SK-N-SH treated with all-trans-retinoic acid at 6 μM for 48 hours (cell line): ENCODE results near the gene PKP4.

ENCODE experiments used
- ATAC-seq: fragments of 200-7000 bp; cut with Tn5 transposase; 3 replicates; pipeline ENCODE4 v1.9.1; 2020; ENCODE audit warnings: mild to moderate bottlenecking, moderate library complexity
- BACH2 ChIP-seq: fragments of 250-450 bp; sonication (Bioruptor Pico); IDR thresholded peaks from 2 replicates; pipeline ENCODE4 v1.9.0; 2021; ENCODE audit warnings: mild to moderate bottlenecking, borderline replicate concordance
- CREB5 ChIP-seq: fragments of 250-450 bp; sonication (Bioruptor Pico); IDR thresholded peaks from 2 replicates; pipeline ENCODE4 v1.5.1; 2020; ENCODE audit warnings: low read depth, mild to moderate bottlenecking, moderate library complexity
- CSDC2 ChIP-seq: fragments of 250-450 bp; sonication (Bioruptor Pico); IDR thresholded peaks from 2 replicates; pipeline ENCODE4 v1.5.0; 2020; ENCODE audit warnings: mild to moderate bottlenecking, moderate library complexity
- CSRNP3 ChIP-seq: fragments of 250-450 bp; sonication (Bioruptor Pico); IDR thresholded peaks from 2 replicates; pipeline ENCODE4 v1.5.1; 2021; ENCODE audit warnings: mild to moderate bottlenecking, moderate library complexity
- ESRRG ChIP-seq: fragments of 250-450 bp; sonication (Bioruptor Pico); IDR thresholded peaks from 2 replicates; pipeline ENCODE4 v1.6.1; 2021; ENCODE audit warnings: mild to moderate bottlenecking
- ISL1 ChIP-seq: fragments of 250-450 bp; sonication (Bioruptor Pico); IDR thresholded peaks from 2 replicates; pipeline ENCODE4 v2.1.2; 2022; ENCODE audit warnings: mild to moderate bottlenecking, moderate library complexity
- OSR1 ChIP-seq: fragments of 250-450 bp; sonication (Bioruptor Pico); IDR thresholded peaks from 2 replicates; pipeline ENCODE4 v1.8.0; 2022; ENCODE audit warnings: moderate library complexity, mild to moderate bottlenecking, inconsistent platforms
- PATZ1 ChIP-seq: fragments of 250-450 bp; sonication (Bioruptor Pico); IDR thresholded peaks from 2 replicates; pipeline ENCODE4 v1.8.0; 2020; ENCODE audit warnings: mild to moderate bottlenecking, moderate library complexity, borderline replicate concordance
- POU6F1 ChIP-seq: fragments of 250-450 bp; sonication (Bioruptor Pico); IDR thresholded peaks from 2 replicates; pipeline ENCODE4 v1.8.0; 2021; ENCODE audit warnings: low read depth, mild to moderate bottlenecking, moderate library complexity, borderline replicate concordance
- PPARA ChIP-seq: fragments of 250-450 bp; sonication (Bioruptor Pico); IDR thresholded peaks from 2 replicates; pipeline ENCODE4 v1.5.0; 2020; ENCODE audit warnings: mild to moderate bottlenecking, borderline replicate concordance
- RARB ChIP-seq: fragments of 250-450 bp; sonication (Bioruptor Pico); IDR thresholded peaks from 2 replicates; pipeline ENCODE4 v1.8.0; 2021; ENCODE audit warnings: mild to moderate bottlenecking, moderate library complexity
- SNAI2 ChIP-seq: fragments of 250-450 bp; sonication (Bioruptor Pico); IDR thresholded peaks from 2 replicates; pipeline ENCODE4 v1.5.0; 2020; ENCODE audit warnings: mild to moderate bottlenecking, moderate library complexity
- TCF4 ChIP-seq: fragments of 250-450 bp; sonication (Bioruptor Pico); IDR thresholded peaks from 2 replicates; pipeline ENCODE4 v1.8.0; 2021; ENCODE audit warnings: mild to moderate bottlenecking, moderate library complexity, borderline replicate concordance
- TOX ChIP-seq: fragments of 250-450 bp; sonication (Bioruptor Pico); IDR thresholded peaks from 2 replicates; pipeline ENCODE4 v1.8.0; 2021; ENCODE audit warnings: mild to moderate bottlenecking, moderate library complexity, borderline replicate concordance
- TSHZ2 ChIP-seq: fragments of 250-450 bp; sonication (Bioruptor Pico); IDR thresholded peaks from 2 replicates; pipeline ENCODE4 v1.5.0; 2020; ENCODE audit warnings: mild to moderate bottlenecking, moderate library complexity
- ZC3H10 ChIP-seq: fragments of 250-450 bp; sonication (Bioruptor Pico); IDR thresholded peaks from 2 replicates; pipeline ENCODE4 v1.5.1; 2021; ENCODE audit warnings: mild to moderate bottlenecking, moderate library complexity
- ZFP30 ChIP-seq: fragments of 450-650 bp; formaldehyde crosslinking; IDR thresholded peaks from 2 replicates; pipeline ENCODE4 v1.5.0; 2022; ENCODE audit warnings: mild to moderate bottlenecking, moderate library complexity
- ZNF565 ChIP-seq: fragments of 450-650 bp; formaldehyde crosslinking; conservative IDR thresholded peaks from 2 replicates; pipeline ENCODE4 v1.5.0; 2020; ENCODE audit warnings: low read depth, mild to moderate bottlenecking, moderate library complexity
- ZNF70 ChIP-seq: fragments of 450-650 bp; formaldehyde crosslinking; IDR thresholded peaks from 2 replicates; pipeline ENCODE4 v1.5.0; 2020; ENCODE audit warnings: mild to moderate bottlenecking, moderate library complexity
- ZNF8 ChIP-seq: fragments of 450-650 bp; formaldehyde crosslinking; IDR thresholded peaks from 2 replicates; pipeline ENCODE4 v1.5.0; 2020; ENCODE audit warnings: mild to moderate bottlenecking, moderate library complexity

The PKP4 gene

GRCh38 chr2:158493458-158493857 lies 36.7 kb downstream of the PKP4 start:
- no peak for ATAC-seq
- no peak for TF ChIP-seq ISL1 (CRISPR knock-in tag)
- no peak for TF ChIP-seq CREB5
- no peak for TF ChIP-seq ZFP30 (CRISPR knock-in tag)
- no peak for TF ChIP-seq ESRRG (CRISPR knock-in tag)
- no peak for TF ChIP-seq TCF4
- TF ChIP-seq ZNF565 (CRISPR knock-in tag) = no peak
- no peak for TF ChIP-seq RARB (CRISPR knock-in tag)
- no peak for TF ChIP-seq ZNF70 (CRISPR knock-in tag)
- TF ChIP-seq CSDC2 = no peak
- no peak for TF ChIP-seq CSRNP3
- TF ChIP-seq OSR1 (CRISPR knock-in tag) = no peak

GRCh38 chr2:158495175-158495574 lies 38.4 kb downstream of the PKP4 start:
- ATAC-seq = no peak; the same call in 2 of the 3 replicates
- no peak for TF ChIP-seq ZNF8
- no peak for TF ChIP-seq ESRRG (CRISPR knock-in tag)
- TF ChIP-seq BACH2 = no peak
- TF ChIP-seq ISL1 (CRISPR knock-in tag) = no peak
- TF ChIP-seq CSRNP3 = no peak
- no peak for TF ChIP-seq TCF4
- no peak for TF ChIP-seq SNAI2 (CRISPR knock-in tag)
- no peak for TF ChIP-seq ZC3H10
- no peak for TF ChIP-seq TOX (CRISPR knock-in tag)
- no peak for TF ChIP-seq ZNF565 (CRISPR knock-in tag)

- ATAC-seq = no peak
- TF ChIP-seq OSR1 (CRISPR knock-in tag) (no peak), TOX (CRISPR knock-in tag) (no peak), ZNF8 (no peak), ZNF565 (CRISPR knock-in tag) (no peak), CREB5 (no peak), PATZ1 (no peak), TSHZ2 (CRISPR knock-in tag) (no peak), POU6F1 (CRISPR knock-in tag) (no peak), ISL1 (CRISPR knock-in tag) (no peak), RARB (CRISPR knock-in tag) (no peak), PPARA (no peak), BACH2 (no peak)
These were observed 40.2 kb downstream of the PKP4 start for GRCh38 chr2:158496986-158497385.
